Epithelial cell of proximal tubule (primary cell): ENCODE results near the gene TSSK1B. TPM values are rescaled to one million over a fixed set of nuclear protein-coding genes. Genes with fewer than 3 reads are reported as not detected.

ENCODE experiments used
- DNase-seq: peaks from one replicate; pipeline ENCODE4 v3.0.0-alpha.2; 2011; ENCODE audit warnings: low read depth
- H3K4me3 ChIP-seq: 2 replicates; pipeline ENCODE4 v1.5.1; 2011; ENCODE audit warnings: low read depth, mild to moderate bottlenecking, low read length
- total RNA-seq: library from RNA; depleted of rRNA; stranded (reverse); fragments of >200 nt; gene quantifications from 2 replicates; pipeline ENCODE4 v1.2.3, GENCODE V29; 2015
- TF ChIP-seq, protein P1 (sequence below): conservative IDR thresholded peaks from 2 replicates; pipeline ENCODE4 v1.5.1; 2012; ENCODE audit warnings: low read depth, mild to moderate bottlenecking, low read length

The TSSK1B gene
- total RNA-seq, 1 donor from 2014 or later, result not detected

DNA sequence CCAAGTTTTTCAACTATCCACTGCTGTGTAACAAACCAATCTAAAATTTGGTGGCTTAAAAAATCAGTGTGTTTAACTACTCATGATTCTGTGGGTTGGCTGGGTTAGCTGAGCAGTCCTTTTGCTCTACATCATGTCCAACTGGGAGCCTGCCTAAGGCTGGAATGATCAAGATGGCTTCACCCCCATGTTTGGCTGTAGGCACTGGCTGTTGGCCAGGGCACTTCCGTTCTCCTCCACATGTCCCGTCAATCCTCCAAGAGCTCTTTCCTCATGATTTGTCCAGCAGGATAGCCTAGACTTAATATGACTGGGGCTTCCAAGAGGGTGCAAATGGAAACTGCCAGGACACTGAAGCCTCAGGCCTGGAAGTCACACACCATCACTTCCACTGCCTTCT lies 17.0 kb upstream of the TSSK1B start:
- TF ChIP-seq, protein P1, sequence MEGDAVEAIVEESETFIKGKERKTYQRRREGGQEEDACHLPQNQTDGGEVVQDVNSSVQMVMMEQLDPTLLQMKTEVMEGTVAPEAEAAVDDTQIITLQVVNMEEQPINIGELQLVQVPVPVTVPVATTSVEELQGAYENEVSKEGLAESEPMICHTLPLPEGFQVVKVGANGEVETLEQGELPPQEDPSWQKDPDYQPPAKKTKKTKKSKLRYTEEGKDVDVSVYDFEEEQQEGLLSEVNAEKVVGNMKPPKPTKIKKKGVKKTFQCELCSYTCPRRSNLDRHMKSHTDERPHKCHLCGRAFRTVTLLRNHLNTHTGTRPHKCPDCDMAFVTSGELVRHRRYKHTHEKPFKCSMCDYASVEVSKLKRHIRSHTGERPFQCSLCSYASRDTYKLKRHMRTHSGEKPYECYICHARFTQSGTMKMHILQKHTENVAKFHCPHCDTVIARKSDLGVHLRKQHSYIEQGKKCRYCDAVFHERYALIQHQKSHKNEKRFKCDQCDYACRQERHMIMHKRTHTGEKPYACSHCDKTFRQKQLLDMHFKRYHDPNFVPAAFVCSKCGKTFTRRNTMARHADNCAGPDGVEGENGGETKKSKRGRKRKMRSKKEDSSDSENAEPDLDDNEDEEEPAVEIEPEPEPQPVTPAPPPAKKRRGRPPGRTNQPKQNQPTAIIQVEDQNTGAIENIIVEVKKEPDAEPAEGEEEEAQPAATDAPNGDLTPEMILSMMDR, result no peak
- H3K4me3 ChIP-seq, result no peak overlapping the region
- DNase-seq, result no peak

DNA sequence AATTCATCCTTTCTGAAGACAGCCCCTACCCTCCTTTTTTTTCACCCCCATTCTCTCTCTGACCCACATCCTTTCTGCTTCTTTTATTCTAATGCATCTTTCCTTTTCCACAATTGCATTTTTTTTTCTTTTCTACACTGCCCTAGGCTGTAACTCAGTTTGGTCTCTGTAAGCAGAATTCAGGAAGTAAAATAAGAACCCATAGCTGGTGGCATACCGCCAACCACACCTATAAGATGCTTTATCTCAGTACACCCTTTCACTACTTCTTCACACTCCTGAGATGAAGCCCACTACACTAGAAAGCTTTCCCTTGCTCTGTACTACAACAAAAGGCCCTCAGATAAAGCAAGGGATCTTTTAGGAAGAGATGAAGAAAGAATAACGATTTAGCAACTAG lies 16.1 kb upstream of the TSSK1B start:
- H3K4me3 ChIP-seq, result no peak overlapping the region
- DNase-seq, result no peak
- TF ChIP-seq, protein P1, result no peak

DNA sequence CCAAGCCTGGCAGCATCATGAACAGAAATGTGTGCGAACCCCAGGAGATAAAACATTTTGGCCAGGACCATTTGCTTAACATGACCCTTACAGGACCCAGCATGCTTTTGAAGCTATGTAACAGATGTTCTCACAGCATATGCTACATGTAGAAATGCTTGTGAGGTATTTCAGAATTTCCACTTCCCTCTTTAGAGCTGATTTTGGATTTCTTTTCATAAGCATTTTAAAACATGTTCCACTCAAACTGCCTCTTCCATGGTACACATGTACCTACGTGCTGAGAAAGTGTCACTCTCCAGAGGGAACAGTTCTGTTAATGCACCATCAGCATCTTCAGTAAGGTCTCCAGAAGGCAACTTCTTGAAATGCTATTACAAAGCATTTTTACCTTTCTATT lies 15.7 kb upstream of the TSSK1B start:
- no peak for DNase-seq
- H3K4me3 ChIP-seq, result no peak overlapping the region
- TF ChIP-seq, protein P1, result no peak

DNA sequence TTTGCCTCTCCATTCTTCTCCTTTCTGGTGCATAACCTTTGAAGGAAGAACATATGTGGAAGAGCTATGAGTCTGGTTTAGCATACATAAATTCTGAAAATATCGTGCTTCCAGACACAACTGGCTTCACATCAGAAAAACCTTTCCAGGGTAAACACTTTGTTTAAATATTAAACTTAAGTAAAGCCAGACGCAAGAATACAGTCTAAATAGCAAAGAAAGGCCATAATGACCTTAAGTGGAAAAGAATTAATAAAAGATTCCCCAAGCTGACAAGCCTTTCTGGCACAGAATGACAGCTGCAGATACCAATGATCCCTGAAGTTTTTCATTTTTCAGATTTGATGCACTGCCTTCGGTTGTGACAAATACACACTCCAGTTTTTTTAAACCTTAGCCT lies 13.5 kb upstream of the TSSK1B start:
- H3K4me3 ChIP-seq, result no peak overlapping the region
- DNase-seq, result no peak
- TF ChIP-seq, protein P1, result no peak

DNA sequence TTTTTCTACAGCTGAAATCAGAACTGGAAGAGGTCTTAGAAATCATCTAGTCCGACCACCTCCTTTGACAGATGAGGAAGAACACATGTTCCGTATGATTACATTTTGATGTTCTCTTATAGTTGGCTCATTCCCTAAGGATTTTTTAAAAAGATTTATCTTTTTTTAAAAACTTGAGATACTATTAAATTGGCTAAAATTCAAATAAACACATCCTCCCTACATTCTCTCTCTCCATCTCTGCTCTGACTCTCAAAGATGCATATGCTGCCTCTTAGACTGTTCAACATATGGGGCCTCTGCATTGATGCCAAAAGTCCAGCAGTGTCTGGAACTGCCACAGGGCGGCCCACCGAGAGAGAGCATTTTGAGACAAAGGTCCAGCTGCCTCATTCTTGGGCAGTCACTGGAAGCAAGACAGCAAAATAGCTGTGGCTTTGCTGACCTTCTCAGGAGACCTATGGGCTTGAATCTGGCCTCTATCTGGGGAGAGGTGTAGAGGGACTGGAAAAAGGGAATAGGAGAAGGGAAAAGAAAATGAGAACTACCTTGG lies 12.8 kb upstream of the TSSK1B start:
- no peak for DNase-seq
- H3K4me3 ChIP-seq, result no peak overlapping the region
- TF ChIP-seq, protein P1, result no peak

DNA sequence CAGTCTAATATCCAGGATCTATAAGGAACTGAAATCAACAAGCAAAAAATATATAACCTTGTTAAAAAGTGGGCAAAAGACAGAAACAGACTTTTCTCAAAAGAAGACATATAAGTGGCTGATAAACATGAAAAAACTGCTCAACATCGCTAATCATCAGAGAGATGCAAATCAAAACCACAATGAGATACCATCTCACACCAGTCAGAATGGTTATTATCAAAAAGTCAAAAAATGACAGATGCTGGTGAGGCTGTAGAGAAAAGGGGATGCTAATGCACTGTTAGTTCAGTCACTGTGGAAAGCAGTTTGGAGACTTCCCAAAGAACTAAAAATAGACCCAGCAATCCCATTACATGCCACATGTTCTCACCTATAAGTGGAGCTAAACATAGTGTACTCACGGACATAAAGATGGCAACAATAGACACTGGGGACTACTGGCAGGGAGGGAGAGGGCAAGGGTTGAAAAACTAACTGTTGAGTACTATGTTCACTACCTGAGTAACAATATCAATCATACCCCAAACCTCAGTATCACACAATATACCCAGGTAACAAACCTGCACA lies 11.7 kb upstream of the TSSK1B start:
- H3K4me3 ChIP-seq, result no peak overlapping the region
- no peak for DNase-seq
- TF ChIP-seq, protein P1, result no peak

DNA sequence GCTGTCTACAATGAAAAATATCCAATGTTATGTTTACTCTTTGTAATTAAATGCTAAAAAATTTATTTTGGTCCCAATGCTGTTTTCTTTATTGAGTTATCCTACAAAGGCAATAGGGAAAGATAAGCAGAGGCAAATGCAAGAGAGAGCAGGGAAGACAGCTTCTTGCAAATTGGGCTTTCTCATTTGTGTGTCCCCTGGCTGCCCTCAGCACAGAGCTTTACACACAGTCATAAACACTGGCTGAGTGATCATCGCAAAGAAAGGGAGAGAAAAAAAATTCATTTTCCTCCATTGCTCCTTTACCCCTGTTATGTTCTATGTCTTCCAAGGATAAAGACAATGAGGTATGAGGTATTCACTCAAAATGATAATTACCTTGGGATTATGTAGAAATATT lies 2.3 kb upstream of the TSSK1B start:
- DNase-seq, result no peak
- no peak overlapping the region for H3K4me3 ChIP-seq
- TF ChIP-seq, protein P1, result no peak
